NCI-H526 treated with DMSO at 0.1 percent for 48 hours (cell line): Measurements from ENCODE around the gene KLK5.
A peak's percentile ranks its signal among the peaks of the same experiment; 100 is the strongest.
"Not testable (repeated sequence)": the region's sequence is repeated elsewhere in the genome, so short reads cannot be mapped to it uniquely, and the experiment has no call there.

Source experiments
- DNase-seq: peaks from one replicate; lab custom pipeline; 2025; lab: John Stamatoyannopoulos, UW

KLK5 gene

DNA sequence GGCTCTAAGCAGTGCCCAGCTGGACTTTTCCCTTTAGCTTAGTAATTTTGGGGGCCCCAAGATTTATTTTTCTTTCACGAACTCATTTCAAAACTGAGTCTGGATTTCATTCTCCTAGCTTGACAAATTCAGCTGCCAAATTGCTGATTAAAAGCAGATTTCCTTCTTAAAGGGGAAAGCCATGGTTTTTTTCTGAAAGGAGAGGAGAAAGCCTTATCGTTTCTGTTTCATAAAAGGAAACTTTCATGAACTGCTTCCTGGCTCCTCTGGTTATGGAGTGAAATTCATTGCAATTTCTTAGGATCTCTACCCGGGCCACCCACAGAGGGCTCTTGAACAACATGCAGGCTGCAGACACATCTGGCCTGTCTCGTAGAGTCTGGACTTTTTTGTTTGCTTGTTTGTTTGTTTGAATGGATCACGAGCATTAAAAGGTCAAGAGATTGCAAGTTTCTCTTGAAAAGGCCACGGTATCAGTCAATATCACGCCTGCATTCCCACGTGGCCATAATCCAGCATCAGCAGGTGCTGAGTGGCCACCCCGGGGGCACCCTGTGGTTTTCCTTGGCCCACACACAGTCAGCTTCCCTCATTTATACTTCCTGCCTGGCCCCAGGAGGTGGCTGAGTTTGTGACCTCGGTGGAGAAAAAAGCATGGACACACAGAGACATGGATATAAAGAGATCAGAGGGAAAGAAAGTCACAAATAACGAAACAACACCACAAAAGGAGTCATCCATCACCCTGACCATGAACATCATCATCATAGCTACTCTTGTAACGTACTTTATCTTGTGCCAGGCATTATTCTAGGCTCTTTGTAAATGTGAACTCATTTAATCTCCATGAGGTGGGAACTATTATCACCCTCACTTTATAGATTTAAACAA, 31.2 kb downstream of the KLK5 start:
- no peak for DNase-seq

DNA sequence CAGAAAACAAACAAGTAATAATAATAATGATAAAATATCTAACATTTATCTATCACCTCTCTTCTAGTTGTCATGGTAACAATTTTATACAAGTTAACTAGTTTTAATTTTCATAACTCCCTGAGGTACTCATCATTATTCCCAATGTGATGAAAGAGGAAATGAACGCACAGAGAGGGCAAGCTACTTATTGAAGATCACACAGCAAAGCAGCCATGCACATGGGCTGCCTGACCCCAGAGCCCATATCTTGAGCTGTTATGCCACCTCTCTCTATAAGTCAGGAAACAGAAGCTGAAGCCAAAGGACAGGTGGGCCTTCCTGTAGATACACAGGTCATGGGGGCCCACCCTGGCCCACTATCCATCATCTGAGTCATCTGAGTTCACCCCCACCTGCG, 36.8 kb downstream of the KLK5 start:
- no peak for DNase-seq

DNA sequence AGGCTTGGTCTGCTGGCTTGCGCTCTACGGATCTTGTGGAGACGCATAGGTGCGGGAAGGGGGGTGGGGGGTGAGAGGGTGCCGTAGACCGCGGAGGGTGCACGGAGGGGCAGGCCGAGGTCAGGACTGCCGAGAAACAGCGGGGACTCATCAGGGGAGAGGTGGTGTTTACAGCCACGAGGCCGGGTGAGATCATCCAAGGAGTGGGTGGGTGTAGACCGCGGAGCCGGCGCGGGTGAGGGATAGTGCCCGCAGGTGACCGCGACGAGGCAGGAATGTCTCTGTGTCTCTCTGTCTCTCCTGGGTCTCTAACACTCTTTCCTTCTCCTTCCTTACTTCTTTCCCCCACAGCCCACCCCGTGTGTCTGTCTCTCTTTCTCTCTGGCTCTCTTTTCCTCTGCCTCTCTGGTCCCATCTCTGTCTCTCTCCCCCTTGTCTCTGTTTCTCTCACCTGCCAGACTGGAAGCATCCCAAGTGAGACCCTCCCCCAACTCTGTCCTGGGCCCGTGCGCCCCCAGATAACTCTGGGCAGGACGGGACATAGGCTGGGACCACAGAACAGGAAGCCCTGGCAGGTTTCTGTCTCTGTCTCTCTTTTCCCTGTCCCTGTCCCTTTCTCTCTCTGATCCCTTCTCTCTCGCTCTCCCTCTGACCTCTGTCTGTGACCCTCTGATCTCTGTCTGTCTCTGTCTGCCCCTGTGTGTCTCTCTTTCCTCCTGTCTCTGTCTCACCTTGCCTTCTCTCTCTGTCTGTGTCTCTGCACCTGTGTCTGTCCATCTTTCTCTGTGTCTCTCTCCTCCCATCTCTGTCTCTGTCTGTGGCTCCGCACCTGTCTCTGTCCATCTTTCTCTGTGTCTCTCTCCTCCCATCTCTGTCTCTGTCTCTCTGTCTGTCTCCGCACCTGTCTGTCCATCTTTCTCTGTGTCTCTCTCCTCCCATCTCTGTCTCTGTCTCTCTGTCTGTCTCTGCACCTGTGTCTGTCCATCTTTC, 39.8 kb downstream of the KLK5 start:
- no peak for DNase-seq

DNA sequence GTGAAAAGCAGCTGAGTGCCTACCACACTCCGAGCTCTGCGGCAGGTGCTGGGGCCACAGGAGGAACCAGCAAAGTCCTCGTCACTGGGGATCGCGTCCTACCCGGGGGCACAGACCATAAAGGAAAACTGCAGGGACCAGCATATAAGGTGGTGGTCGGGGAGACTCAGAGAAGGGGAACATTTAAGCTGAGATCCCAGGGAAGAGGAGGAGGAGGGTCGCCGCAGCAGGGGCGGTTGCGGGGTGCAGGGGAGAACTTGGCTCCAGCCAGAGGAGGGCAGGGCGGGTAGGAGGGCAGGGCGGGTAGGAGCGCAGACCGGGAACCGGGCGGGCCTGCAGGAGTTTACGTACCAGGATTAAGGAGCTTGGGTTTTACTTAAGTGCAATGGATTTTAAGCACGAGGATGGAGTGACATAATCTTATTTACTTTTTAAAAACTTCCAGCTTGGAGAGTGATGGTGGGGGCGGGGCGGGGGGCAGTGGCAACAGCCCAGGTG, 40.7 kb downstream of the KLK5 start:
- no peak for DNase-seq

DNA sequence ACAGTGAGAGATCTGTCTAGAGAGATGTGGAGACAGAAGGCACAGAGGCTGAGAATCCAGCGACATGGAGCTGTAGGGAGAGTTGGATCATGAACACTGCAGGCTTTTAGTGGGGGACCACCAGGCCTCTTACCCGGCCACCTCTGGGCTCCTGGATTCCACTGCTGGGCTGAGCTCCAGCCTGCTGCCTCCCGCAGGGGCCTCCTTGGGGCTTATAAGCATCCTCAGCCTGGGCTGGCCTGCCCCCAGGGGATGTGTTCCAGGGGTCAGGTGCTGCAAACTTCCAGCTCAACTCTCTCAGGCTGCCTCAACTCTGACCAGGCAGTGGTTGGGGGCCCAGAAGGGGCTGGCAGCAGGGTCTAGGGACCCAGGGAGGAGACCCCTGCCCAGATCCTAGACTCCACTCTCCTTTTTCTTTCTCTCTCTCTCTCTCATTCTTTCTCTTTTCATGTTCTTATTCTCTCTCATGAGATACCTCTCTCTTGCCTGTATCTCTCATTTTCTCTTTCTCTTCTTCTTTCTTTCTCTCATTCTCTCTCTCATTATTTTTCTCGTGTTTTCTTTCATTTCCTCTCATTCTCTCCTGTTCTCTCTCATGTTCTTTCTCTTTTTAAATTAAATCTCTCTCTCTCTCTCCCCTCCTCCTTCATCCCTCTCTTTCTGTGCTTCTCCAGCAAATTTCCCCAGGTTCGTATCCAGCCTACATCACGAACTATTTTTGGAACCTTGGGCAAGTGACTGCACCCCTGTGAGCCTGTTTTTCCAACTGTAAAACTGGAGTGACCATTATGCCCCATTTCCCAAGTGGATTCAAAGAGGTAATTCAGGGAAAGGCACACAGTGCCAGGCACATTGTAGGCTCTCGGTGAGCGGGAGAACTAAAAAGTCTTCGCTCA, 41.4 kb downstream of the KLK5 start, which contains the start of gene KLK4:
Gene KLK4 (minus strand): TSS at position 190 of the 896 bp plus-strand sequence. CDS start 657 bp downstream, outside the sequence.
- no peak for DNase-seq

DNA sequence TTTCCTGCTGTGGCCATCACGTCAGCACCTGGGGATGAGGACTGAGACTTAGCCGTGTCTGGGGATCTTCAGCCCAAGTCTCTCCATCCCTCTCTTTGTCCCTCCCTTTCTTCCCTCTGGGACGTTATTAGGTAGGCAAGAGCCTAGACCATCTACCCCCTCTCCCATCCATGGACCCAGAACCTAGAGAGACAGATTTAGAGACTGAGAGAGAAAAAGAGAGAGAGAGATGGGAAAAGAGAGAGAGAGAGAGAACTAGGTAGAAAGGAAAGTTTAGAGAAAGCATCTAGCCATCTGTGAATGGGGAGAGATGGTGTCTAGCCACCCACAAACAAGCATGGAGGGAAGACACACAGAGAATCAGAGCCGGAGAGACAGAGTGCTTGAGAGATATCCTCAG, 42.1 kb downstream of the KLK5 start:
- no peak for DNase-seq

DNA sequence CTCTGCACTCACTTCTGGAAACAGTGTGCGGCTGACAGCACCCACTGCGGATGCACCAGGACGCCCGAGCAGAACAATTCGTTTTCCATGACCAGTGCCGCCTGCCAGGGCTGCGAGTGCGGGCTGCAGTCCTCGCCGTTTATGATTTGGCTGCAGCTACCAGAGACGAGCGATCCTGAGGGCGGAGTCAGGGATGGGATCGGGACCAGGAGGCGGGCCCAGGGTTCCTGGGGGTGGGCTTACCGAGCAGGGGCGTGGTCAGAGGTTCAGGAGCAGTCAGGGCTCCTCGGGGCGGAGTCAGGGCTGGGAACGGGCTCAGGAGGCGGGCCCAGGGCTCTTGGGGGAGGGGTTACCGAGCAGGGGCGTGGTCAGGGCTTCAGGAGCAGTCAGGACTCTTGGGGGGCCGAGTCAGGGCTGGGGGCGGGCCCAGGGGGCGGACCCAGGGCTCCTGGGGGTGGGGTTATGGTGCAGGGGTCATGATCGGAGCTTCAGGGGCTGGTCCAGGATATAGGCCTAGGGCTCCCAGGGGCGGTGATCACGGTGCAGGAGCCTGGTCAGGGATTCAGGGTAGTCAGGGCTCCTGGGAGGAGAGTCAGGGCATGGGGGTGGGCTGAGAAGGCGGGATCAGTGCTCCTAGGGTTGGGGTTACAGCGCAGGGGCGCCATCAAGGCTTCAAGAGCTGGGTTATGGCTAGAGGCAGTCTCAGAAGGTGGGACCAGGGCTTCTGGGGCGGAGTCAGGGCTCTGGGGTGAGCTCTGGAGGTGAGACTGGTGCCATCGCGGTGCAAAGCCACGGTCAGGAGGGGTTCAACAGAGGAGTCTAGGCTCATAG, 43.4 kb downstream of the KLK5 start:
- peak; percentile 45 for DNase-seq

DNA sequence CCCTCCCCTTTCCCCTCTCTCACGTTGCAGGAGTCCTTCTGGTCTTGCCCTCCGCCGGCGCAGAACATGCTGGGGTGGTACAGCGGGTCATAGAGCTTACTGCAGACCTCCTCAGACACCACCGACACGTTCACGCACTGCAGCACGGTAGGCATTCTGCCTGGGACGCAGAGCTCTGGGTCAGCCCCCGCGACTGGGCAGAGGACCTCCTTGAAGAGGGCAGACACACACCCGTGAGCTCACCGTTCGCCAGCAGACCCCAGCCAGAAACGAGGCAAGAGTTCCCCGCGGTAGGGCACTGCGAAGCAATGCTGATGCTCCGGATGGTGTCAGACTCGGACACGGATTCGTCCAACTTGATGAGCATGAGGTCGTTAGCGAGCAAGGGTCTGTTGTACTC, 44.5 kb downstream of the KLK5 start:
- DNase-seq = no peak

DNA sequence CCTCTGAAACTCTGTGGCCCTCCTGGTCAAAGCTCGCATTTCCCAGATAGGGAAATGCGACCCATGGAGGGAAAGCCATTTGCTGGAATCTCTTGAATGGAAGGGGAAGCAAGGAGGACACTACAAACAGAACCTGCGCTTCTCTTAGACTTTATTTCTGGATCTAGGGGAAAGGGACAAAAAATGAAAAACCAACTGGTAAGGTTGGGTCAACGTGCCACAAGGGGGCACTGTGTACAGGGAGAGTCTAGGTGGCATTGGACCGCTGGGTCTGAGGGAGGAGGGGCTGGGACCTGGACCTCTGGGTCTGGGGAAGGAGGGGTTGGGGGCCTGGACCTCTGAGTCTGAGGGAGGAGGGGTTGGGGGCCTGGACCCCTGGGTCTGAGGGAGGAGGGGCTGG, 46.6 kb downstream of the KLK5 start:
- no peak for DNase-seq

DNA sequence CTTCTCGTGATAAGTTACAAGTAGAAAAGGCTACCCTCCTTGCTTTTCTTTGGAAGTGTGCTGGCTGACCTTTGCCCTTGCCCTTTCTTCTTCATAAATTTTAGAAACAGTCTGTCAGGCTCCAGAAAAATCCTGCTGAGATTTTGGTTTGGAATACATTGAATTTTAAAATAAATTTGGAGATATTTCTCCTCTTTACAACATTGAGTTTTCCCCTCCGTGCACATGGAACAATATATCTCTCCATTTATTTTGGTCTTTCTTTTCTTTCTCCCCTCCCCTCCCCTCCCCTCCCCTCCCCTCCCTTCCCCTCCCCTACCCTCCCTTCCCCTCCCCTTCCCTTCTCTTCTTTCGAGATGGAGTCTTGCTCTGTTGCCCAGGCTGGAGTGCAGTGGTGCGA, 50.2 kb downstream of the KLK5 start:
- DNase-seq = no peak

DNA sequence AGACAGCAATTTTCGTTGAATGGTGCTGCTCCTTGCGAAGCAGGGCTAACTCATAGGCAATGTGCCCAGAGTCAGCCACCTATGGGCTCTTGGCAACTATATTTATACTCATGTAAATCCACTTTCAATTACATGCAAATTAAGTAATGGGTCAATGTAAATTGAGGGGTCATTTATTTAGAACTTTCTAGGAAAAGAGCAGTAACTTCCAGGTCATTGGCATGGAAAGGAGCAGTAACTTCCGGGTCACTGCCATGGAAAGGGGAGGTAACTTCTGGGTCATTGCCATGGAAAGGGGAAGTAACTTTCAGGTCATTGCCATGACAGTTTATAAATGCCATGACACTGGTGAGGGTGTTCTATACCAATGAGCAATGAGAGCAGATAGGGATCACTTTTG, 53.3 kb downstream of the KLK5 start:
- no peak for DNase-seq

DNA sequence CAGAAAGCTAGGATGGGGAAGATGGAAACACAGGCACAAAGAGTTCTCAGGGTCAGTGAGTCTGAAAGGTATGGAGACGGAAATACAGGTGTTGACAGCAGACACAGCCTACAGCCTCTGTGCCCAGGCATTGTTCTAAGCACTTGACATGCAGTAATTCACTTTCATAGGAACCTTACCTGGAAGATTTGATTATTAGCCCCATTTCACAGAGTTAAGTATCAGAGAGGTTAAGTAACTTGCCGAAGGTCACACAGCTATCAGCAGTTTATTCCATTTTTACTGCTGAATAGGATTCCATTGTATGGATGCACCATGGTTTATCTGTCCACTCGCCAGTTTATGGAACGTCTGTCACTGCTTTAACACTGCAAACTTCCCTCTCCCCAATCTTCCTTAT, 54.8 kb downstream of the KLK5 start:
- DNase-seq = no peak

DNA sequence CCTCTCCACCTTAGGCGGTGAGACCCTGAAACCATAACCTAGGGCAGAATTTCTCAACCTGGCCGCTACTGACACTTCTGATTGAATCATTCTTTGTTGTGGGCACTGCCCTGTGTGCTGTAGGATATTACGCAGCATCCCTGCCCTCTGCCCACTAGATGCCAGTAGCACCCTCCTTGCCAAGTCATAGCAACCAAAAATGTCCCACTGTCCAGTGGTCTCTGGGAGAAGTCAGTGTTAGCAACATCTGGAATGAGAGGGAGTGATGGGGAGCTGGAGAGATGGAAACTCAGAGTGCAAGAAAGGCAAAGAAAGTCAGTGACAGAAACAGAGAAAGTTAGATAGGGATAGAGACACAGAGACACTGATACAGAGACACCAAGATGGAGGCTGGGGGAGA, 55.2 kb downstream of the KLK5 start:
- no peak for DNase-seq

DNA sequence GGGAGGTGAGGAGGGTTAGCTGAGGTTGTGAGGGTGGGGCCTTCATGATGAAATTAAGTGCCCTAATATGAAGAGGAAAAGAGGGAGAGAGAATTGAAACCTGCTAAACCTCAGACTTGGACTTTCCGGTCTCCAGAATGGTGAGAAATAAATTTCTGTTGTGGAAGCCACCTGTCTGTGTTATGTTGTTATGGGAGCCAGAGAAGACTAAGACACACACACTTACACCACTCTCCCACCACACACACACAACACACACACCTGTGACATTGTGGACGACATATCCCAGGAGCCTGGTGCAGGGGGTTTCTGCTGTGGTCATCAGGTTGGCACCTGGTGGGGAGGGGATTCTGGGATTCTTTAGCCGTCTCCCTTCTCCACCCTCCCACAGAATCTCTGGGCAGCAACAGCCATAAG, 55.6 kb downstream of the KLK5 start:
- DNase-seq = no peak

DNA sequence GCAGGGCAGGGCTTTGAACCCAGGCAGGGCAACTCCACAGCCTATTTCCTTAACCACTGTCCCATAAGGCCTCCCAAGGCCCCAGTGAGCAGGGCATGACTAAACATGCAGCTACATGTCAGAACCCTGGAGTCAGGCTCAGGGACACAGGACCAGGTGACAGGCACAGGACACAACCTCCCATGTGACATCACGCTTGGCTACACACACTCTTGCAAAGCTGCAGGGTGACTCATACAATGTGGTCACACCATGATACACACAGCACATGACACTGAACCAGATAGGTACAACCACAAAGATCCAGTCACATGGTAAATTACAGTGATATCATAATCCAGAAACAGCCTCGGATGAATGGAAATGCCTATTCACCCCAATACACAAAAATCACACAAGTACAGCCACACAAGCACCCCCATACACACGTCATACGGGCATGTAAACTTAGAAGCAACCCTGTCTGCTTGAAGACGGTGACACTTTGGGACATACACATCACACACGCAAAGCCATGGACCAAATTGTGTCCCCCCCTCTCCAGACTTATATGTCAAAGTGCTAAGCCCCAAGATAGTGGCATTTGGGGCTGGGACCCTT, 56.1 kb downstream of the KLK5 start:
- DNase-seq = no peak

DNA sequence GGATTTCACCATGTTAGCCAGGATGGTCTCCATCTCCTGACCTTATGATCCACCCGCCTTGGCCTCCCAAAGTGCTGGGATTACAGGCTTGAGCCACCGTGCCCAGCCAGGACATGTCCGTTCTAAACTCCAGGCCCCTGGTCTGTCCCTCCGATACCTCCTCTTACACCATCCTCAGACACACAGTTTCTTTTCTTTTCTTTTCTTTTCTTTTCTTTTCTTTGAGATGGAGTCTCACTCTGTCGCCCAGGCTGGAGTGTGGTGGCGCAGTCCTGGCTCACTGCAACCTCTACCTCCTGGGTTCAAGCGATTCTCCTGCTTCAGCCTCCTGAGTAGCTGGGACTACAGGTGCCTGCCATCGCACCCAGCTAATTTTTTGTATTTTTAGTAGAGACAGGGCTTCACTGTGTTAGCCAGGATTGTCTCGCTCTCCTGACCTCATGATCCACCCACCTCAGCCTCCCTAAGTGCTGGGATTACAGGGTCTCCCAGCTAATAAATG, 56.7 kb downstream of the KLK5 start:
- DNase-seq = not testable (repeated sequence)

DNA sequence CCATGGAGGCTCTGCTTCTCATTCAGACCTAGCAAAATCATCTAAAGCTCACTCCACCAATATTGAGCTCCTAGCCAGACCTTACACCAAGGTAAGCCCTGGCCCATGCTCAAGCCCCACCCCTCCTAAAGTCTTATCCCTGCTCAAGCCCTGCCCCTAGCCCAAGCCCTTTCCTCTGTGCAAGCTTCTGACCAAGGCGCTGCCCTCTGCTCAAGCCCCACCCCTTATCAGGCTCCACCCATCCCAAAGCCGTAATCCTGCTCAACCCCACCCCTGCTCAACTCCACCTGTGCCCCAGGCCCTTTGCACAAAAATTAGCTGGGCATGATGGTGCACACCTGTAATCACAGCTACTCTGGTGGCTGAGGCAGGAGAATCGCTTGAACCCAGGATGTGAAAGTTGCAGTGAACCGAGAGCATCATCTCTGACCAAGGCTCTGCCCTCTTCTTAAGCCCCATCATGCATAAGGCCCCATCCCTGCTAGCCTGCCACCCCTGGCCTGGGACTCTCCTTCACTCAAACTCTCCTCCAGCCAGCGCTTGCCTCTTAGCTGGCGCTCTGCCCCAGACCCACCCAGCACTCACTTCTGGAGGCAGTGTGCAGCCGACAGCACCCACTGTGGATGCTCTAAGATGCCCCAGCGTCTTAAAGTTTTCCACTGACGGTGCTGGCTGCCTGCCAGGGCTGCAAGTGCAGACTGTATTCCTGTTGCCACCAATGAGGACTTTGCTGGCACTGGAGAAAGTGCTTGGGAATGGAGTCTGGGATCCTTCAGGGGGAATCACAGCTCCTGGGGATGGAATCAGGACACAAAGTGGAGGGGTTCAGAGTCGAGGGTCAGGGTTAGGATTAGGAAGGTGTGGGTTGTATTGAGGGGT, 58.1 kb downstream of the KLK5 start:
- DNase-seq = no peak
